Activated T-helper 1 cell treated with anti-CD3 and anti-CD28 coated beads, Interleukin-2, amount 50 U/mL, for 16 hours (primary cell): ENCODE measurements around the gene COG4.

ENCODE experiments used
- DNase-seq, 2 donors: peaks; one replicate each; pipeline ENCODE4 v3.0.0-alpha.2; 2020; ENCODE audit warnings: low read depth in 1 of 2, low spot score in 1 of 2

The COG4 gene

DNA sequence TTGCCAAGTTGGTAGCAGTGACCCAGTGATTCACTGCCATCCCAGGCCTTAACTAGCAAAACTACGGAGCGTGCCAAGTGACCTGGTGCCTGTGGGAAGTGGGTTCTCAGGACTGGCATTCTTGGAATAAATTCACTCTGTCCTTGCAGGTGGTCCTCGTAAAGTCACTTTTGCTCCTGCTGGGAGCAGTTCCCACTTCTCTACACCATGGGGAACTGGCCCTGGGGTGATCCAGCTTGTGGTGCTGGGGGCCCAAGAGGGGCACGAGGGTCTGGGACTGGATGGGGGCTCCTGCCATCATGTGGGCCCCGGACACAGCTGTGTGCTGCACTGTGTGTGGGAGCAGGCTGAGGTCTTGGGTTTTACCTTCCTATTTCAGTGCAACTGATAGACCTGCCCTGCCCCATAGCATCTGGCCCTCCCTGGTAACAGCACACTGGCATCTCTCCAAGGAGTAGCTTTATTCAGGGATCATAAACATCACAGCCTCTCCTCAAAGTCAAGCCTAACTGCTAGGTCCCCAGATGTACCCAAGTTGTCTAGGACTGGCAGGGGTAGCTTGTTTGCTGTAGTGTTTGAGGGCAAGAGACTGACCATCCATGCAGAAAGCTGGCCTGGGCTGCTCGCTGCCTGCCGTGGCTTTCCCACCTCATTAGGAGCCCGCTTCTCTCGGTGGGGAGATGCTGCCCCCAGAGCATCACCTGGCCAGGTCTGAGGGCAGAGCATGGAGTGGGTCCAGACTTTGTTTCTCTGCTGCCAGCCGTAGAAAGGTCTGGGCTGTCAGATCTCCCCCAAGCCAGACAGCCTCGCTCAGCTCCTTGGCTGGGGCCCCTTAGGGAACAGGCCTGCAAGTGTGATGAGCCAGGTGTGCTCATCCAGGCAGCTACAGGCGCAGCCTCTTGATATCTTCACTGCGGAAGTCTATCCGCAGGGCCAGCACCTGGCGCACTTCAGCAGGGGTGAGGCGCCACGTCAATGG, 42.9 kb downstream of the COG4 start:
- DNase-seq, result no peak

DNA sequence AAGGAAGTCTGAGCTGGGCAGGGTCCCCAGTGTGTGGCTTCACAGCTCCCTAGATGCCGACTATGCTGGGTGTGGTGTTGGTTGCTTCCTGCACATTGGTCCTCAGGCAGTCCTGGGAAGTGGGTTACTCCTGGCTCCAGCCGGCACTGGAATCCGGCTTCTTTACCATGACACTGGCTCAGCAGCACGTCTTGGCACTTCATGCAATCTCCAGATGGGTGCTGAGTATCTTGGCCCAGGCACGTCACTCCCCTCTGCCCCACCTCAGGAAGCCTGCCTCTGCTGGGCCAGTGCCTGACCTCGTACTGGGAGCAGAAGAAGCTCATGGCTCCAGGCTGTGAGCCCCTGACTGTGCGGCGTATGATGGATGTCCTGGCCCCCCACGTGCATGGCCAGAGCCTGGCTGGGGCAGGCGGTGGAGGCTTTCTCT, 44.4 kb downstream of the COG4 start:
- no peak for DNase-seq

DNA sequence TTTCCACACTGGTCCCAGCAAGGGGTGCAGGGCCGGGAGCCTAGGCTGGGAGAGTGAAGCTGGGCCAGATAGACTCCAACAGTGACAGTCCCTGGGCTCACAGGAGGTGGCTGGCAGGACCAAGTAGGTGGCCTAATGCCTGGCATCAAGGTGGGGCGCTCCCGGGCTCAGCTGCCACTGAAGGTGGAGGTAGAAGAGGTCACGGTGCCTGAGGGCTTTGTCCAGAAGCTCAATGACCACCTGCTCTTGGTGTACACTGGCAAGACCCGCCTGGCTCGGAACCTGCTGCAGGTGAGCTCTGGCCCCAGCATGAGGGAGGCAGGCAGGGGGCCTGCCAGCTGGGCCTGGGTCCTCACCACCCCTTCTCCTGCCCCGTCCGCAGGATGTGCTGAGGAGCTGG, 45.2 kb downstream of the COG4 start:
- no peak for DNase-seq

DNA sequence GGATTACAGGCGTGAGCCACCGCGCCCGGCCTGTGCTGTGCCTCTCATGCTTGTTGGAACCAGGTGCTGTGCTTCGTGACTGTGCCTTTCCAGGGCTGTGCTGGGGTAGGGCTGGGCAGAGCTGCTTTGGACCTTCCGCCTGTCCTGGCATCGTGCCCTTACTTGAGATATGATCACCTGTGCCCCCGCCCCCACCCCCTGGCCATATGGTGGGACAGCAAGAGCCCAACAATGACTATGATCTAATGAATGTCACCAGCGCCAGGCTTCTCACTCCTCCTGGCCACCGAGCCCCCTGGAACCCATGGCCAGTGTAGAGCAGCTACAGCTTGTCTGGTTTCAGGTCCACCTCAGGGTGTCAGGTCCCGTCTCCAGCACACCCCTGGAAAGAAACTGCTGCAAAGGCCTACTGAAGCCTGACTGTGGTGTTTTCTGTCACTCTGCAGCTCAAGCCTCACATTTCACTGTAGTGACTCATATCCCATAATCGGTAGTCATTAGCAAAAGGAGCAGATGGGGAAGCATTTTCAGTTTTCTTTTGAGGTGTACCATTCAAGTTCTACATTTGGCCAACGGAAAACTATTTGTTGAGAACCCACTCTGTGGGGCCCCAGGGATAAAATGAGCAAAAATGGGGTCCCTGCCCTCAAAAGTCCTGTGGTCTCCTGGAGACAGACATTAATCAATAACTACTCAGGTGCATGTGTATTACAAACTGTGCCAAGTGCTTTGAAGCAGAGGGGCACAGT, 46.9 kb downstream of the COG4 start:
- no peak for DNase-seq

DNA sequence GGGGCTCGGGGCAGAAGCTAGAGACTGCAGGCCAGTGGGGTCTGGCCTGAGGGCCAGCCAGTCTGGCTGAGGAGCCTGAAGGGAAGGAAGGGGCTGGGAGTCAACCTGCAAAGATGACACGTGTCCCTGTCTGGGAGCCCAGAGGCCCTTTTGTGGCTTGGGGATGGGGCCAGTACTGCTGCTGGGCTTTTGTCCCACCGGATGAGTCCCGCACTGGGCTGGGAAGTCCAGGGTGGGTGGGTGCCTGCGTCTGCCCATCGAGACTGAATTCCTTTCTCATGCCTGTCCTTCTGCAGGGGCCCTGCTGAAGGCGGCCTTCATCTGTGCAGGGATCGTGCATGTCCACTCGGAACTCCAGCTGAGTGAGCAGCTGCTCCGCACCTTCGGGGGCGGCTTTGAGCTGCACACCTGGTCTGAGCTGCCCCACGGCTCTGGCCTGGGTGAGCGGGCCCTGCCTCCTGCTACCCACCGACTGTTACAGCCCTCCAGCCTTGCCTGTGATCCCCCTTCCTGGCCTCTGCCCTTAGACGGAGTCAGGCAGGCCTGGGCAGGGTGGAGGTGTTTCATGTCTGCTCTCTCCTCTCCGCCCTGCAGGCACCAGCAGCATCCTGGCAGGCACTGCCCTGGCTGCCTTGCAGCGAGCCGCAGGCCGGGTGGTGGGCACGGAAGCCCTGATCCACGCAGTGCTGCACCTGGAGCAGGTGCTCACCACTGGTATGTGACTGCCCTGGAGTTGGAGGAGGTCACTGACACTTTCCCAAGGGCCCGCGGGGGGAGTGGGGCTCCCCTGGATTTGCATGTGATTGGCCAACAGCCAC, 48.1 kb downstream of the COG4 start:
- DNase-seq, result no peak

DNA sequence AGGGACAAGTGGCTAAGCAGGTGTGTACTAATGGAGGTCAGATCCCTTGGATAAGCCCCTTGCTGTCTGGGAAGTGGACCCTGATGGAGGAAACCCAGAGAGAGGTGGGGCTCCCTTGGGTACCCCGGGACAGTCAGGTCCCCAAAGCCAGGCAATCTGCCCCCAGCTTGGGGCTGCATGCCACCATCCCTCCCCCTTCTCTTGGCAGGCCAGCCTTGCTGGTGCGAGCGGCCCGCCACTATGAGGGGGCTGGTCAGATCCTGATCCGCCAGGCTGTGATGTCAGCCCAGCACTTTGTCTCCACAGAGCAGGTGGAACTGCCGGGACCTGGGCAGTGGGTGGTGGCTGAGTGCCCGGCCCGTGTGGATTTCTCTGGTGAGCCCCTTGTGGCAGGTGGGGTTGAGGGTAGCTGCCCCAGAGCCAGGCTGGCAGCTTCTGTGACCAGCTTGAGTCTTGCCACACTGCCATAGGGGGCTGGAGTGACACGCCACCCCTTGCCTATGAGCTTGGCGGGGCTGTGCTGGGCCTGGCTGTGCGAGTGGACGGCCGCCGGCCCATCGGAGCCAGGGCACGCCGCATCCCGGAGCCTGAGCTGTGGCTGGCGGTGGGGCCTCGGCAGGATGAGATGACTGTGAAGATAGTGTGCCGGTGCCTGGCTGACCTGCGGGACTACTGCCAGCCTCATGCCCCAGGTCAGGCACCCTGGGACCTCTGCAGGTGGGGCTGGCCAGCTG, 48.9 kb downstream of the COG4 start:
- no peak for DNase-seq

DNA sequence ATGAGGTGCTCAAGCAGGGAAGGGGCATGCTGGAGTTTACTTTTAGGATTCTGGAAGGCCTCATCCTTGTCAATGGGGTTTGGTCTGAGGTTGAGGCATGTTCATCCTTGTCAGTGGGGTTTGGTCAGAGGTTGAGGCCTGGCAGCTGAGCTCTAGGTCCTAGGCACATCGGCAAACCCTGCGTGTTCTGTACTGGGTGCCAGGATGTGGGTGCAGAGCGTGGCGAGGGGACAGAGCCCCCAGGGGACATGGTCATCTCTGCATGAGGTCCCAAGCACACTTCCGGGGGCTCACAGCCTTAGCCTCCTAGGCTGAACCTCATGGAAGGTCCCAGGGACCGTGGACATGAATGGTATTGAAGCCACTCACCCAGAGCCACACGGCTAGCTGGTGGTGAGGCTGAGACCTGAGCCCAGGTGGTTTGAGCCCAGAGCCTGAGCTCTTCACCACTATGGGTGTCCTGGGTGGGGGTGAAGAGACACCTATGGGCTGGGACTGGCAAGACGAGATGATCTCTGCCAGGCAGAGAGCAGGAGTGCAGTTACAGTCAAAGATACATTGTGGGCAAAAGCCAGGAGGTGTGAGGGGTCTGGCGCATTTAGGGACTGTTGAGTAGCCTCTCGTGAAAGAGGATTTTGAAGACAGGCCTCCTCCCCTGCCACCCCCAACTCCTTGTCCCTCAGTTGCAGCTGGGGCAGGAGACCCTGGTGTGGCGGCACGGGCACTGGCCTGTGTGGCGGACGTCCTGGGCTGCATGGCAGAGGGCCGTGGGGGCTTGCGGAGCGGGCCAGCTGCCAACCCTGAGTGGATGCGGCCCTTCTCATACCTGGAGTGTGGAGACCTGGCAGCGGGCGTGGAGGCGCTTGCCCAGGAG, 49.7 kb downstream of the COG4 start:
- DNase-seq, result no peak

DNA sequence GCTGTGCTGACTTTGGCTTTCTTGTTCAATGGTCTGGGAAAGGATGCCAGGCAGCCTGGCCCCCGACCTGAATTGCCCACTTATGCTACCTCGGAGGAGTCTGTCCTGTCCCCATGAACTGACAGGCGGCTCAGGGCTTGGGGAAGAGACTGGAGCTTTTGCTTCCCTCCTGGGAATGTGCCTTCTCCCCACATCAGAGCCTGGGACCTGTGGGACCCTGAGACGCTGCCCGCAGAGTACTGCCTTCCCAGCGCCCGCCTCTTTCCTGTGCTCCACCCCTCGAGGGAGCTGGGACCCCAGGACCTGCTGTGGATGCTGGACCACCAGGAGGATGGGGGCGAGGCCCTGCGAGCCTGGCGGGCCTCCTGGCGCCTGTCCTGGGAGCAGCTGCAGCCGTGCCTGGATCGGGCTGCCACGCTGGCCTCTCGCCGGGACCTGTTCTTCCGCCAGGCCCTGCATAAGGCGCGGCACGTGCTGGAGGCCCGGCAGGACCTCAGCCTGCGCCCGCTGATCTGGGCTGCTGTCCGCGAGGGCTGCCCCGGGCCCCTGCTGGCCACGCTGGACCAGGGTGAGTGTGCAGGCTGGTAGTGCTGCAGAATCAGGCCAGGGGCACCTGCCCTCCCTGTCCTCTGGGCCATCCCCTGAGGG, 50.4 kb downstream of the COG4 start:
- no peak for DNase-seq

DNA sequence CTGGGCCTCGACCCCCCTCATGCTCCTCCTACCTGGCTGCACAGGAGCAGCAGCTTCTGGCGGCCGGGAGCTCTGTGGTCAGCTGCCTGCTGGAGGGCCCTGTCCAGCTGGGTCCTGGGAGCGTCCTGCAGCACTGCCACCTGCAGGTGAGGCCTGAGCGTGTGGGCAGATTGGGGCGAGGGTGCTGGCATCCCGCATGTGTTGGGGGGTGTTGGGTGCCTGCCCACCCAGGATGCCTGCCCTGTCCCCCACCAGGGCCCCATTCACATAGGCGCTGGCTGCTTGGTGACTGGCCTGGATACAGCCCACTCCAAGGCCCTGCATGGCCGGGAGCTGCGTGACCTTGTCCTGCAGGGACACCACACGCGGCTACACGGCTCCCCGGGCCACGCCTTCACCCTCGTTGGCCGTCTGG, 52.4 kb downstream of the COG4 start:
- DNase-seq, result no peak

DNA sequence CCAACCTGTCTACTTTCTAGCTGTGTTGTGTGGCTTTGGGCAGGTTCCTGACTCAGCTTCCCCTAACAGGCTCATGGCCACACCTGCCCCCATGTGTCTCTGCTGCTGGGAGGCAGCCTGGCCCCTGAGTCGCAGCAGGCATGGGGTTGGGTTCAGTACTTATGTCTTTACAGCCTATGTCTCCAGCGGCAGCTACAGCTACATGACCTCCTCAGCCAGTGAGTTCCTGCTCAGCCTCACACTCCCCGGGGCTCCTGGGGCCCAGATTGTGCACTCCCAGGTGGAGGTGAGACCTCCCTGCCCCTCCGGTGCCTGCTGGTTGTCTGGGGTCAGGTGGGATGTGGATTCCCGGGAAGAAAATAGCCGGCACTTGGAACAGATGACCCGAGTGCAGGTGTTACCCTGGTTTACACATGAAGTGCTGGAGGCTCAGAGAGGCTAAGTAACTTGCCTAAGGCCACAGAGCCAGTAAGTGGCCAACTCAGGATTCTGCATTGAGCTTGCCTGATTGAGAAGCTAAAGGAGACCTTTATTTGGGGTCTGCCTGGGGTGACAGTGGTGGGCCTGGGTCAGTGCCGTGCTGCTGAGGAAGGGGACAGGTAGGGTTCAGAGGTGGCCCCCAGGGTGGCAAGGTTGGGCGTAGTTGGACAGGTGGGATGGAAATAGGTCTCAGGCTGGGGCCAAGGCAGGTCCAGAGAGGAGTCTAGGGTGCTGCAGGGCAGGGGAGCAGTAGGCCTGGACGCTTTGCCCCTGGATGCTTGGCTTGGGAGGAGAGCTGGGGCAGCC, 53.0 kb downstream of the COG4 start:
- DNase-seq, result no peak

DNA sequence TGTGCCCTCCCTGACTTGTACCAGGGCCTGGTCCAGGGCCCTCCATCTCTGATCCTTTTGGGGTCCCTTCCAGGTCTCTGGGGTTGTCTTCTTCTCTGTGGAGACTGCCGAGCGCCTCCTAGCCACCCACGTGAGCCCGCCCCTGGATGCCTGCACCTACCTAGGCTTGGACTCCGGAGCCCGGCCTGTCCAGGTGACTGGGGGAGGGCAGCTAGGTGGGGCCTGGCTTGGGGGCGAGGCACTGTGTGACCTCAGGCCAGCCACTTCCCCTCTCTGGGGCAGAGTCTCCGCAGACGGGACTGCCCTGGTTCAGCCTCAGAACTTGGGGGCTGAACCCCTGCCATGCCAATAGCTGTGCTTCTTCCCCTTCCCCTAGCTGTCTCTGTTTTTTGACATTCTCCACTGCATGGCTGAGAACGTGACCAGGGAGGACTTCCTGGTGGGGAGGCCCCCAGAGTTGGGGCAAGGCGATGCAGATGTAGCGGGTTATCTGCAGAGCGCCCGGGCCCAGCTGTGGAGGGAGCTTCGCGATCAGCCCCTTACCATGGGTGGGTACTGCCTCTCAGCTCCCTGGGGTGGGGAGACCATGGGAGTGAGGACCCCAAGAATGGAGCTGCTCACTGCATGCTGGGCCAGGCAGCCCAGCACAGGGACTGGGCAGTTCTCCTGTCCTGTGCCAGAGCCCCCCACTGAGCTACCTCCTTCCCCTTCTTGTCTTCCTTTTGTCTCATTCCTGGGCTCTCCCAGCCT, 54.4 kb downstream of the COG4 start:
- no peak for DNase-seq

DNA sequence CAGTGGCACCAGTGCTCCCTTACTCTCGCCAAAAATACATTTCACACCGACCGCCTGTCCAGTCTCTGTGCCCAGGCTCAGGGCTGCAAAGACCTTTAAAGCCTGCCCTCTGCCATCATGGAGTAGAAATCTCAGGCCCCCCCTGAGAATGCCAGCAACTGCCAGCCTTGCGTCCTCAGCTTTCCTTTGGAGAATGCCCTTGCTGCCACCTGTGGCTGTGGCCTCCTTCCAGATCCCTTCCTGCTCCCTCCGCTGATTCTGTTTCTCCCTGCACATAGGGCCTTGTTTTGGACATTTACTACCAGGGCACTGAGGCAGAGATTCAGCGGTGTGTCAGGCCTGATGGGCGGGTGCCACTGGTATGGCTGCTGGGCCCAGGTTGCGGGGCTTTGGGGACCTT, 55.7 kb downstream of the COG4 start:
- no peak for DNase-seq

DNA sequence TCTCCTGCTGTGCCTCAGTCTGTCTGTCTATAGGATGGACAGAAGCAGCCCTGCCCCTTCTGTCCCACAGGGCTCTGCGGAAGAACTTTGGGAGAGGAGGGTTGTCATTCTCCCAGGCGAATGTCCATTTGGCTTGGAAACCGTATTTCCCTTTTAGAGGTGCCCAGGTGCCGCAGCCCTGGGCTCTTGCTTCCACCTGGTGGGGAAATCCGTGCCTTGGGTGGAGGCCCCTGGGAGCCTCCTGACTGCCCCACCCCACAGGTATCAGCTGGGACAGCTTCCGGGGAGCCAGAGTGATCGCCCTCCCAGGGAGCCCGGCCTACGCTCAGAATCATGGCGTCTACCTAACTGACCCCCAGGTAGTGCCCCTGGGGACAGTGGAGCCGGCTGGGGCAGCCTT, 56.2 kb downstream of the COG4 start:
- no peak for DNase-seq

DNA sequence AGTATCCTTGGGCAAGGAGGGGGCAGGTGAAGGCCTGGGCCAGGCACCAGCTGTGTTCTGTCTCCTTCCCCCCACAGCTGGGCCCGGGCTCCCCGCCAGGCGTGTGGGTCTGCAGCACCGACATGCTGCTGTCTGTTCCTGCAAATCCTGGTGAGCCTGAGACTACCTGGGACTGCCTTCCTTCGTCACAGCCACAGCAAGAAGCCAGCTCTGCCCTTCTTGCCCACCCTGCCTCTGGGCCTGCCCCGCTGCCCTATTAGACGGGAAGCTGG, 56.6 kb downstream of the COG4 start:
- DNase-seq, result no peak

DNA sequence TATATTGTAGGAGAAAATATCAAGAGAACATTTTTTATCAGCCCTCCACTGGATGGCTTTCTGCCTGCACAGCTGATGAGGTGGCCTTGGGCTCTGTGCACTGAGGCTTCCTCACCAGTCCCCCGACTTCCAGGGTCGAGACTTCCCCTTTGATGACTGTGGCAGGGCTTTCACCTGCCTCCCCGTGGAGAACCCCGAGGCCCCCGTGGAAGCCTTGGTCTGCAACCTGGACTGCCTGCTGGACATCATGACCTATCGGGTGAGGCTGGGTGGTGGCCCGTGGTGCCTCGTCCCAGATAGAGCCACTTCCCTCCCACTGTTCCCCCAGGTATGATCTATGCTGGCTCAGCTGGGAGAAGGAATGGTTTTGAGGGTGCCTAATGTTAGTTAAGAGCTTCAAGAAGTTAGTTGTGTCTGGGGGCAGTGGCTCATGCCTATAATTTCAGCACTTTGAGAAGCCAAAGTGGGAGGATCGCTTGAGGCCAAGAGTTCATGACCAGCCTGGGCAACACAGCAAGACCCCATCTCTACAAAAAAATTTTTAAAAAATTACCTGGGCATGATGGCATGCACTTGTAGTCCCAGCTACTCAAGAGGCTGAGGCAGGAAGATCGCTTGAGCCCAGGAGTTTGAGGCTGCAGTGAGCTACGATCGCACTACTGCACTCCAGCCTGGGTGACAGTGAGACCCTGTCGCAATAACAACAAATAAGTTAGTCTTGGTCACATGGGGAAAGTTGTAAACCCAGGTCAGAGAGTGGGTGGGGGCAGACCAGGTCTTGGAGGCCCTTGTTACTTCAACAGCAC, 57.2 kb downstream of the COG4 start:
- no peak for DNase-seq

DNA sequence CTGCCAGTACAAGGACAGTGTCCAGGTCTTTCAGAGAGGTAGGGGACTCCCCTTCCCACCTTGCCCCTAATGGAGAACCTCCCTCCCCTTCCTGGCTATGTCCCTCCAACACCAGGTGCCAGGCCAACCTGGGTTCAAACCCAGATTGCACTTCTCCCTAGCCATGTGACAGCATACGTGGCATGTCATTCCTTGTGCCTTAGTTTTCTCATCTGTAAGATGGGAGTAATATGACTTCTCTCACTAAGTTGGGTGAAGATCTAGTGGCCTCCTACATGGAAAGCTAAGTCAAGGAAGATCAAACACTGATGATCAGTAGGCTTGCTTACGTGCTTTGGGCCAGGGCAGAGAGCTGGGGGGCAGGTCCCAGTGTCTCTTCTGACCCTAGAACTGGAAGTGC, 60.1 kb downstream of the COG4 start:
- no peak for DNase-seq

DNA sequence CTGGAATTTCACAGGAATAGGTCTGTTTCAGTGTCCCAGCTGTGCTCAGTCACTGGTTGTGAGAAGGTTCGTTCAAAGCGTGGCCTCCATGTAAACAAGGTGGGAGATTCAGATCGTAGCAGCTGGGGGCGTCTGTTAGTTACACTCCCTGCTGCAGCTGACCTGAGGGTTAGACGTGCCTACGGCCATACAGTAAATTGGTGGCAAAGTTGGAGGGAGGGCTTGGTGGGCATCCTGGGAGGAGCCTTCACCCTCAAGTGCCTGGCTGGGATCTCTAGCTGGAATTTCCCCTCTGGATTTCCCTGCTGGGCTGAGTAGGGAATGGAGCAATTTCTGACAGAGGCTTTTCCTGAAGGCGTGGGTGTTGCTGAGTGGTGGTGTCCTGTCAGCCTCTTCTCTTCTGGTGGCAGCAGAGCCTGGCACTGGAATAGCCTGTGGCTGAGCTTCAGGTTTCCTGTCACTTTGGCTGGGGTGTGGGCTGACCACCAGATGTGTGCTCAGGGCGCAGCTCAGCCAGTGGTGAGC, 62.6 kb downstream of the COG4 start:
- no peak for DNase-seq
